Neural progenitor cell (in vitro differentiated cells): ENCODE measurements around the gene LDB2.

Experiments used
- EZH2 ChIP-seq: fragments of 200-600 bp; sonication (generic); IDR thresholded peaks from 2 replicates; pipeline ENCODE4 v1.6.1; 2017; ENCODE audit warnings: antibody characterized with exemption, mild to moderate bottlenecking, moderate library complexity
- TF ChIP-seq, protein P1 (sequence below): fragments of 200-600 bp; sonication (generic); IDR thresholded peaks from 2 replicates; pipeline ENCODE4 v1.5.1; 2017; ENCODE audit warnings: antibody characterized with exemption, mild to moderate bottlenecking

DNA sequence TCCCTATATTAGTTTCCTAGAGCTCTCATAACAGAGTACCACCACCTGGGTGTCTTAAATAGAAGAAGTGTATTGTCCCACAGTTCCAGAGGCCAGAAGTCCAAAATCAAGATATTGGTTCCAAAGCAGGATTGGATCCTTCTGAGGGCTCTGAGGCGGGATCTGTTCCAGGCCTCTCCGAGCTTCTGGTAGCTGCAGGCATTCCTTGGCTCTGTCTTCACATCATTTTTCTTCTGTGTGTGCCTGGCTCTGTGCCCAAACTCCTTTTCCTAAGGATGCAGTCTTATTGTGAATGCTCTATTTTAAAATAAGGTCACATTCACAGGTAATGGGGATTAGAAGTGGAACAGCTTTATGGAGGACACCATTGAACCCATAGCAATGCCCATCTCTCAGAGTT lies 418.4 kb downstream of the LDB2 start:
- TF ChIP-seq, protein P1, sequence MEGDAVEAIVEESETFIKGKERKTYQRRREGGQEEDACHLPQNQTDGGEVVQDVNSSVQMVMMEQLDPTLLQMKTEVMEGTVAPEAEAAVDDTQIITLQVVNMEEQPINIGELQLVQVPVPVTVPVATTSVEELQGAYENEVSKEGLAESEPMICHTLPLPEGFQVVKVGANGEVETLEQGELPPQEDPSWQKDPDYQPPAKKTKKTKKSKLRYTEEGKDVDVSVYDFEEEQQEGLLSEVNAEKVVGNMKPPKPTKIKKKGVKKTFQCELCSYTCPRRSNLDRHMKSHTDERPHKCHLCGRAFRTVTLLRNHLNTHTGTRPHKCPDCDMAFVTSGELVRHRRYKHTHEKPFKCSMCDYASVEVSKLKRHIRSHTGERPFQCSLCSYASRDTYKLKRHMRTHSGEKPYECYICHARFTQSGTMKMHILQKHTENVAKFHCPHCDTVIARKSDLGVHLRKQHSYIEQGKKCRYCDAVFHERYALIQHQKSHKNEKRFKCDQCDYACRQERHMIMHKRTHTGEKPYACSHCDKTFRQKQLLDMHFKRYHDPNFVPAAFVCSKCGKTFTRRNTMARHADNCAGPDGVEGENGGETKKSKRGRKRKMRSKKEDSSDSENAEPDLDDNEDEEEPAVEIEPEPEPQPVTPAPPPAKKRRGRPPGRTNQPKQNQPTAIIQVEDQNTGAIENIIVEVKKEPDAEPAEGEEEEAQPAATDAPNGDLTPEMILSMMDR, result no peak
- TF ChIP-seq EZH2, result no peak
